Gastrocnemius medialis (tissue), 4 donors: ENCODE measurements around the gene HNRNPC.

Experiments
- CTCF ChIP-seq, 5 experiments: fragments of 450-650 bp in 3 of 5; fragments of 200-600 bp in 2 of 5; sonication (generic) in 2 of 5; IDR thresholded peaks in 4 of 5; conservative IDR thresholded peaks in 1 of 5; 1 replicate in 4 of 5; 2 replicates in 1 of 5; pipeline ENCODE4 v1.5.1; 2016 to 2019; ENCODE audit warnings: antibody characterized with exemption in 5 of 5, mild to moderate bottlenecking in 3 of 5, moderate library complexity in 3 of 5
- POLR2A ChIP-seq, 2 donors: fragments of 450-650 bp; IDR thresholded peaks; one replicate each; pipeline ENCODE4 v1.6.1; 2017; ENCODE audit warnings: antibody characterized with exemption in 2 of 2, mild to moderate bottlenecking in 2 of 2, moderate library complexity in 2 of 2

- TF ChIP-seq CTCF (IDR thresholded peaks at IDR 0.05 in 4 of 5, conservative IDR thresholded peaks at IDR 0.05 in 1 of 5) (no peak), POLR2A (IDR thresholded peaks at IDR 0.05) (no peak)
Observed at GRCh38 chr14:21267886-21268616, 1.2 kb downstream of the HNRNPC start.
